Measurements from ENCODE around the gene KIF7.
A peak's percentile ranks its signal among the peaks of the same experiment; 100 is the strongest.
"Not testable (repeated sequence)": the region's sequence is repeated elsewhere in the genome, so short reads cannot be mapped to it uniquely, and the experiment has no call there.

KIF7 gene

GRCh38 chr15:89621547-89621946 is 33.7 kb downstream of the KIF7 start:
- peak; percentile 4 for DNase-seq (ENCODE audit: low spot score)

- DNase-seq (ENCODE audit: low spot score) = no peak
These were observed 39.0 kb downstream of the KIF7 start for GRCh38 chr15:89616228-89616627.

- no peak for DNase-seq (ENCODE audit: low spot score)
These were observed 40.1 kb downstream of the KIF7 start for GRCh38 chr15:89615135-89615534.

GRCh38 chr15:89614164-89614563 is 41.1 kb downstream of the KIF7 start:
- DNase-seq (ENCODE audit: low spot score) = no peak

- DNase-seq (ENCODE audit: low spot score) = no peak
These were observed 42.2 kb downstream of the KIF7 start for GRCh38 chr15:89613031-89613430.

GRCh38 chr15:89611317-89611716 is 44.0 kb downstream of the KIF7 start:
- DNase-seq (ENCODE audit: low spot score) = no peak

- DNase-seq (ENCODE audit: low spot score) = no peak
These were observed 56.2 kb downstream of the KIF7 start for GRCh38 chr15:89599021-89599420.

GRCh38 chr15:89593018-89593417 is 62.2 kb downstream of the KIF7 start:
- no peak for DNase-seq (ENCODE audit: low spot score)

- DNase-seq (ENCODE audit: low spot score) = no peak
These were observed 63.4 kb downstream of the KIF7 start for GRCh38 chr15:89591834-89592233.

GRCh38 chr15:89587955-89588354 is 67.3 kb downstream of the KIF7 start:
- no peak for DNase-seq (ENCODE audit: low spot score)

- no peak for DNase-seq (ENCODE audit: low spot score)
These were observed 68.6 kb downstream of the KIF7 start for GRCh38 chr15:89586651-89587050.

- DNase-seq (ENCODE audit: low spot score) = not testable (repeated sequence)
These were observed 74.5 kb downstream of the KIF7 start for GRCh38 chr15:89580747-89581146.

GRCh38 chr15:89578146-89578545 is 77.1 kb downstream of the KIF7 start:
- no peak for DNase-seq (ENCODE audit: low spot score)

All from HuH-7.5 (cell line).